ENCODE data around the gene MAGI2.
A peak's percentile ranks its signal among the peaks of the same experiment; 100 is the strongest.
"Not testable (repeated sequence)": the region's sequence is repeated elsewhere in the genome, so short reads cannot be mapped to it uniquely, and the experiment has no call there.

MAGI2 gene

DNA sequence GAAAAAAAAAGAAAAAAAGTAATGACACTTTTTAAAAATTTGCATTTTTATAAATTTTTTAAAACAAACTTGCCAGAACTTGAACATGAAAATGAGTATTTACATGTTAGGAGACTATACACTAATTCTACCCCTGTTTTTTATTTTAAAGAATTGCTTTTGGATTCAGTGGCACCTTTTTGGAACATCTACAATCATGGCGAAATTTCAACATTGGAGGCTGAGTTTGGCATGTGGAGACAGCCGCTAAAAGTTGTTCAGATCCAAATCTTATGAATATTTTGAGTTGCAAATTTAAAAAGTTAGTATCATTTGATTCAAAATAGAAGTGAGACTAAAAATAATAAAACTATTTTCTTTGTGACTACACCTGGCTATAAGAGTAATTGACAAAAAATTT, 804.2 kb downstream of the MAGI2 start:
- DNase-seq (ENCODE audit: low read depth, low spot score) = no peak

DNA sequence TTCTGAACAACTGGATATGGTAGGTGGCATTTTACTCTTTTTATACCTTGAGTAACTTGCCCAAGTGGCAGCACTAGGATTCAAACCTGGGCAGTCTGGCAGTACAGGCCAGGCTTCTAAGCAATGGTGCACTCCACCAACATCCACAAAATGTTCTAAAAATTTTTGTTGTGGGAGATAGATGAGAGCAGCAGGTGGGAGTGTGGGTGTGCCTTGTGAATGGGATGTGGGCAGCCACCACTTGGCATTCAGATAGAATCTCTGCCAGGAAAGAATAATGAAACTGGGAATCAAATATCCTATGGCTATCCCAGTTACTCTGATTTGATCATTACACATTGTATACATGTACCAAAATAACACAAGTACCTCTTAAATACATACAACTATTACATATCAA, 810.7 kb downstream of the MAGI2 start:
- DNase-seq (ENCODE audit: low read depth, low spot score) = no peak

DNA sequence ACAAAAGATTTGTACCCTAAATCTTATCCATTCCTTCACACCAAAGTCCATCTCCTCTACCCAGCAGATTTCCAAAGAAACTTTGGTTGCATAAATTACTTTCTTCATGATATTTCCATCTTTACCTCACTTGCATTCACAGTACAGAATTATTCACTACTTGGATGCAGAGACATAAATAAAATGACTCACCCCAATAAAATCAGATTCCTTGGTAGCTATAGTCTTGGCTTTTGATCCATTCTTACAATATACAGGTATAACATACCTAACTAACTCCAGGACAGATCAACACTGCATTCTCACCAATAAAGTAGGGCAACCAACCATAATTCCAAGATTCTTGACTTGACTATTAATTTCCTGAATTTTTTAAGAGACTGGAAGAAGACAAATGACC, 815.1 kb downstream of the MAGI2 start:
- no peak for DNase-seq (ENCODE audit: low read depth, low spot score)

DNA sequence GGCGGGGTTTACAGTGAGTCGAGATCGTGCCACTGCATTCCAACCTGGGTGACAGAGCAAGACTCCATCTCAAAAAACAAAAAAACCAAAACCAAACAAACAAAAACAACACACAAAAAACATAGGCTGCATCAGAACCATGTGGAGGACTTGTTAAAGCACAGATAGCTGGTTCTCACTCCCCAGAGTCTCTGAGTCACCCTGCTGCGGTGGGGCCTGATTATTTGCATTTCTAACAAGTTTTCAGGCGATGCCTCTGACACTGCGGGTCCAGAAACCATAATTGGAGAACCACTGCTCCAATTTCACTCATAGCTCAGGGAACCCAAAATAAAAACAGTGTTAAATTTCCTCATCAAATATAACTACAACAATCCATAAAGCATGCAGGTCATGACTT, 816.7 kb downstream of the MAGI2 start:
- no peak for DNase-seq (ENCODE audit: low read depth, low spot score)

DNA sequence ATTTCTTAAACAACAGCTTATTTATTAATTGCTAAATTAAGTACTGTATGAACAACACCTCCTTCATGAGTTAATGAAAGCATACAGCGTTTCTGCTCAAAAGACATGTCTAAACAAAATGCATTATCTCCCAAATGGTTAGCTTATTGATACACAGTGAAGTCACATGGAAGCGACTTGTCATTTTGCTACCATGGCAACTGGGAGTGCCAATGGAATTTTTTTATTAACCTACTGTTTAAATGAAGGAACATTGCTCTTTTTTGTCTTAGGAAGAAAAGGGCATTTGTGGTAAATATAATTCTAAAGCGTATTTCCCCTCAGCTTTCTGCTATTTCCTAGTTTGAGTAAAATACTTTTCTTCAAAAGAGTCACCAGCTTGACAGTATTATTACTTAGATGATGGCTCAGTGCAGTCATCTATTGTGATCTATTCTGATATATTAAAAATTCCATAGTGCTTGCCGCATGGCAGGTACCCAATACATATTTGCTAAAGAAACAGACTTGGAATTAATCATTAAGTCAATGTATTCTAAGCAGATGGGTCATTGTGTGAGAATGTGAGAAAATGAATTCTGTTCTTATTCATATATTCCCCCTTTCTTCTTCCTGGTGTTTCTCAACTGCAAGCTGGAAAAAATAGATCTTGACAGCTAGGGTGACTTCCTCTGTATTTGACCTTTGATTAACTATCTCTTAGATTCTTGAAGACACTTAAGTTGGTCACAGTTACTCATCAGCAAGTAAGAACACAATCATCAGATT, 818.3 kb downstream of the MAGI2 start:
- no peak for DNase-seq (ENCODE audit: low read depth, low spot score)

DNA sequence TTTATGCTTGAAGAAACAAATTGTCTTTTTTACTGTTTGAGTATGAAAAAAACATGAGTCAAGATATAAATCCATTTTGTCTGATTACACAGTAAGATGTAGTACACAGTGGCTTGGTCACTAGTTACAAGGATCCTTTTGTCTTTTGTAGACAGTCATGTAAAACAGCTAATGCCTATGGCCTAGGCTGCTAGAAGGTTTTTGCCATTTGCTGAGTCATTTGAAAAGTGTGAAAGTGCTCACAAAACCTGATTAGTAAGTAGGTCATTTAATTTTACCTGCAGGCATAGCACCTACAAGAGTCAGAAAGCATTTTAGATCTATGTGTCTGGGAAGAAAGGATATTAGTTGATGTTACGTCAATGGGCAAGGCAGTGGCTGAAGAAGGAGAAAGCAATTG, 819.4 kb downstream of the MAGI2 start:
- no peak for DNase-seq (ENCODE audit: low read depth, low spot score)

DNA sequence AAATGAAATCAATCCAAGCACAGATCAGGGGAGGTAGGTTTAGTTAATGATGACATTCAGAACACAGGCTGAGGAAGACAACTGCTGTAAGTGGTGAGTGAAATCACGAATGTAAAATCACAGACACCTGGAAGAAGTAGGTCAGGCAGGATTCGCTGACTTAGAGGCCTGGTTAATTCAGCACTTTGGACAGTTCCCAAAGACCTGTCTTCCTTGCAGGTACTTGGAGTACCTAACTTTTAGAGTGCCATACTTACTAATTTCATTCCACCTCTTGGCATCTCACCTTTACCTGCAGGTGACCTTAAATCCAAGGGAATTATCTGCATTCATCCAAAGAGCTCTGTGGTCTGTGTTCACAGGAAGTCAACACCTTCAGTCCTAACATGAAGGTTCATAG, 832.5 kb downstream of the MAGI2 start:
- peak; percentile 30 for DNase-seq (ENCODE audit: low read depth, low spot score)

DNA sequence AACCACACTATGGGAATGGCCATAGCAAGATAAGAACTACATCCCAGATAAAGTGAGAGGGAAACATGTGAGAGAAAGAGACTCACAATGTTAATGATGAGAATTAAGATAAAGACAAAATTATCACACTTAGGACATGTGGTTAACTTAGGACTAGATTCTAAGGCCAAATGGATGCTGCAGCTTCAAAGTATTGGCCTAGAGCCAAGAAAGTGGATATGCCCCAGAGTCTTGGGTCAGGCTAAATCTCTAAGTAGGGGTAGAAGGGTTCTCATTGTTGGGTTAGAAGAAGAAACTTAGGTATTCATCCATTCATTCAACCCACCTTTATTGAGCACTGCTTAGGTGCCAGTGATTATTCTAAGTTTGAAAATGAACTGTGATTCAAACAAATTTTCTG, 836.9 kb downstream of the MAGI2 start:
- no peak for DNase-seq (ENCODE audit: low read depth, low spot score)

DNA sequence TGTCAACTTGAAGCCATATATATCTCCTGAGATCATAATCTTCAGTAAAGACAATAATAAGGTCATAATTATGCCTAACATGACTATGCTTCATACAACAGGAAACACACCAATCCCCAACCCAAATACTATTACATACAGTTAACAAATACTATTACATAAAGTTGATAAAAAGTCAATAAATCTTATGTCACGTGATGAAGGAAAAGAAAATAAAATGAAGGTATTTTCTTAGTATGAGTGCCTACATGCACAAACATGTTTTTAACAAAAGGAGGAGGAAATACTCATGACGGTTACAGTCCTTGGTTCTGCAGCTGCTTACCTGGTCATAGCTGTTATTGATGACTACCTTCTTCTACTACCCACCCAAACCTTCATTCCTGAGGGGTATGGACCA, 844.2 kb downstream of the MAGI2 start:
- no peak for DNase-seq (ENCODE audit: low read depth, low spot score)

DNA sequence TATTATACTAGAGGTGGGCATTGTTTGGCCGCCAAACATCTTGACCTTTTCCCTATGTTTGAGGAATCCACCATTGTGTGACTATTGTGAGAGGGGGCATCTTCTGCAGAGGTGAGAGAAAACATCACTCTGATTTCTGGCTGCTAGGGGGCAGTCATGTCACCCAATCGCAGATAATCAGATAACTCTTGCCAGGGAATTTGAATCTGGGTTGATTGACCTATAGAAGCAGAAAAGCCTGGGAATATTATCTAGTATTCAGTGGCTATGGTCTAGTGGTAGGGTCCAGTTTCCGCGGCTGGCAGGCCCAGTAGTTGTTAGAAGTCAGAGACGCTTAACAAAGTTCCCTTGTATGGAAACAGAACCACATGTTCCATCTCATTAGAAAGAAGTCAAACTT, 846.4 kb downstream of the MAGI2 start:
- DNase-seq (ENCODE audit: low read depth, low spot score) = peak; percentile 45

DNA sequence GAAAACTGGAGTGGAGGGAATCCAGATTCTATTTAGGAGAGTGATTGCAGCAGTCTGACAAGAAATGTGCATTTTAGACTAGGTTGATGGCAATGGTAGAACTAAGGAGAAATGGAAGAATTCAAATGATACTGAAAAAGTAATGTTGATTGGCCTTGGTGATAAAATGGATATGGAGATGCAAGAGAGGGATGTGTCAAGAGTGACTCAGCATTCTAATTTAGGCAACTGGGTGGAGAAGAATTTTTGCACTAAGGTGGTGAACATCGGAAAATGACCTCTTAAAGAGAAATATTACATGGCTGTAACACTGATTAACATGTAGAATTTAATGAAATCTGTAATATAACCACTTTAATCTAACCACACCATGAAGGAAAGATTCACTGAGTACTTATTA, 848.3 kb downstream of the MAGI2 start:
- no peak for DNase-seq (ENCODE audit: low read depth, low spot score)

DNA sequence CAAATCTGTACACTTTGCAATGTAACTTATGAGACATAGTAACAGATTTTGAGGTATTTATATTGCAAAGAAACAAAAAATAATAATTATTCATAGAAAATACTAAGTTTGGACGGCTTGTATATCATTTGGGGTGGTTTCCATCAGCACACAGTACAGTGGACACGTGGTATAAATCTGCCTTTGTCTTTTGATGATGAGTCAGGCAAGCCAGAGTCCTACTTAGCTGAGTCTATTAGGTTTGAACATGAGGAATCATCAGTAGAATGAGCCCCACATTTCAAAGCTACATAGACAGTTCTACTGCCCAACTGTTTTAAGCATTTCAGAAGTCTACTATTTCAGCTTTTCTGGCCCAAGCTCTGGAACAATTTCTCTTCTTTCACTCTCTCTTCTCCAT, 851.7 kb downstream of the MAGI2 start:
- no peak for DNase-seq (ENCODE audit: low read depth, low spot score)

DNA sequence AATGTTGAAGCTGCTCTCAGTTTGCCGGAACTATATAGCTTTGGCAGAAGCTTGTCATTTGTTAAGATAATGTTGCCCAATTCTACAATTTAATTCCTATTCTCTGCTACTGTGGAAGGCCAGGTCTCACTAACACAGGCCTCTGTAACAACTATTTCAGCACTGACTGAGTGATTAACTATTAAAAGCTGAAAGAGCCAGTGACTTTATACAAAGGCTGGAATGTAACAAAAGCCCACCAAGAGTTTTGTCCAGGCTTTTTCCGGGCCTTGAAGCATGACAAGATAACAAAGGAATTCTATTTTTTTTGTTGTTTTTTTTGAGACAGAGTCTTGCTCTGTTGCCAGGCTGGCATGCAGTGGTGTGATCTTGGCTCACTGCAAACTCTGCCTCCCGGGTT, 859.3 kb downstream of the MAGI2 start:
- DNase-seq (ENCODE audit: low read depth, low spot score) = no peak

DNA sequence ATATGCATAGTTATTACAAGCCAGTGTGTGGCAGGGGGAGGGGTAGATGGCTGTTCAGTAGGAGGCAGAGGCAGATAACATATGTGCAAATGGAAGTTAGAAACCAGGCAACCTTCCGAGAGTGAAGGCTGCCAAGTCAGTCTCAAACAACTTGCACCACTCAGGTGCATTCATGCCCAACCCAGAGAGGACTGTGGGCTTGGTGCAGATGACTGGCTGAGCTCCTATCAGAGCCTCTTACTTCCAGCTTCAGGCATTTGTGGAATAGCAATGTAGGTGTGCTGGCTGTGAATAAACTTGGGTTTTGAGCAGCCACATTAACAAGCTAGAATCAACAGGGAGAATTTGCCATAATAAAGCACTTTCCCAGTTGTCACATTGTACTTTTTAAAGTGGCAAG, 865.1 kb downstream of the MAGI2 start:
- no peak for DNase-seq (ENCODE audit: low read depth, low spot score)

DNA sequence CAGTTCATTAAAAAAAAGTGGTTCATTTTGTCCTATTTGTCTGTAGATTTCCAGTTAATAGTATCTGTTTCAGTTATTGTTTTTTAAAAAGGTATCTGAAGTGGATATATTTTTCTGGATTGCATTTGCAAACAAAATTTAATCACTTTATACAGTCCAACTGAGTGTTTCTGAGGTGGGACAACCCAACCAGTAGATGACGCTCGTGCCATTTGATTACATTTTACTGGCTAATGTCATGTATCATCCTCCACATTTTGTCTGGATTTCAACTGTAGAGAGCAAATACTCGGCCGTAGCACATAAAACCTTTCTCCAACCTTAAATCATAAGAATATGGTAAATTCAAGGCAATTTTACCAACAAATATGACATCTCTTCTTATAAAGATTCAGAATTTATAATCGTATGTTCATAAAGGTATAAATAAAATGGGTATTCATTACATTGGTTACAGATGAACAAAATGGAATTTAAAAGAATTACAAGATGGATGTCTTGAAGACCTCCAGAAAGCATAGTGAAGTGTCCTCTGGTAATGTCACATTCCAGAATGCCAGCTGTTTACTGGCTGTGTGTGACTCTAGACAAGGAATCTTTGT, 865.9 kb downstream of the MAGI2 start:
- DNase-seq (ENCODE audit: low read depth, low spot score) = no peak

DNA sequence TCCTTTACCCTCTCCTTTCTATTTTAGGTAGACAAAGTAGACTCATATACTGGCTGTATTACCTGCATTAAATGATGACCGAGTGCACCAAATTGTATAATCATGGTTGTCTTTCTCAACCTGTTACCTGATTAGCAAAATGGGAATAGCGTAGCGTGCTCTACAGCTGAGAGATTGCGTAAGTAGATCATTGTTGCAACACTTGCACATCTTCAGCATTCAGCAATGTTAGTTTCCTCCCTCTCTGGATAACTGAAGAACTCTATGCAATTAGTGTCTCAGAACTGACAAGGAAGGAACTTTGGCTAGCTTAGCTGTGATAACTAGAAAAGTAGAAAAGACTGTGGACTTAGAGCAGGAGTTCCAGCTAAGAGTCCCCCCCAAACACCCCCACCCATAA, 867.5 kb downstream of the MAGI2 start:
- no peak for DNase-seq (ENCODE audit: low read depth, low spot score)

DNA sequence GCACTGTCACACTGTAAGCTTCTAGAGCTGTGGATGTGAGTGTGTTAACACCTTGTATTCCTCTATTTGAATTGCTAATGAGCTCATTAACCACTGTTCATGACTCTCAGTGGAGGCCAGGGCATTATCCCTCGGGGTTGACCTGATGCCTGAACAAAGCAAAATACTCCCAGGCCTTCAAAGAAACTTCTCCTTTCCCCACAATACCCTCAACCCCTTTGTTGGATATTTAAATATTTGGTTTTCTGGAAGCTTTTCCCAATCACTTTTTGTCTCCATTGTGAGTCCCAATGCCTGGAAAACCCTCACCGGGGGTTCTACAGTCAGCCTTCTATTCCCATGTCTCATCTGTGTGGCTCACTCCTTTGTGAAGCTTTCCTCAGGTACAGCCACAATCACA, 874.8 kb downstream of the MAGI2 start:
- DNase-seq (ENCODE audit: low read depth, low spot score) = peak; percentile 90

DNA sequence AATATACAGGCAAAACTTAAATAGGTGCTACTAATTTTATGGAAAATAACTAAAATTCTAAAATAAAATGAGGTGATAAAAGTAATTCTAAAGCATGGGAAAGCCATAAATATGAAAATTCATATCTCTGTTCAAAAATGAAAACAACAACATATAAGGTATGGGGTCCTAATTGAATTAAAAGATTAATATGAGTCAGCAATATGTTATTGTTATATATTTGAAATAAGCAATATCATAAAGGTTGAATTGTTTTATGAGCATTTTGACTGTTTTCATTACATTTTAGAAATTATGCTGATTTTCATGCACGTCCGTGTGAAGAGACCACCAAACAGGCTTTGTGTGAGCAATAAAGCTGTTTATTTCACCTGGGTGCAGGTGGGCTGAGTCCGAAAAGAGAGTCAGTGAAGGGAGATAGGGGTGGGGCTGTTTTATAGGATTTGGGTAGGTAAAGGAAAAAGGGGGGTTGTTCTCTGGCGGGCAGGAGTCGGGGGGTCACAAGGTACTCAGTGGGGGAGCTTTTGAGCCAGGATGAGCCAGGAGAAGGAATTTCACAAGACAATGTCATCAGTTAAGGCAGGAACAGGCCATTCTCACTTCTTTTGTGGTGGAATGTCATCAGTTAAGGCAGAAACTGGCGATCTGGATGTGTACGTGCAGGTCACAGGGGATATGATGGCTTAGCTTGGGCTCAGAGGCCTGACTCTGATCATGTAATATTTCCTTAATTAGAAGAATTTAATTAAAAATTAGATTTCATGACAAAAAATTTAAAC, 876.1 kb downstream of the MAGI2 start:
- not testable (repeated sequence) for DNase-seq (ENCODE audit: low read depth, low spot score)

DNA sequence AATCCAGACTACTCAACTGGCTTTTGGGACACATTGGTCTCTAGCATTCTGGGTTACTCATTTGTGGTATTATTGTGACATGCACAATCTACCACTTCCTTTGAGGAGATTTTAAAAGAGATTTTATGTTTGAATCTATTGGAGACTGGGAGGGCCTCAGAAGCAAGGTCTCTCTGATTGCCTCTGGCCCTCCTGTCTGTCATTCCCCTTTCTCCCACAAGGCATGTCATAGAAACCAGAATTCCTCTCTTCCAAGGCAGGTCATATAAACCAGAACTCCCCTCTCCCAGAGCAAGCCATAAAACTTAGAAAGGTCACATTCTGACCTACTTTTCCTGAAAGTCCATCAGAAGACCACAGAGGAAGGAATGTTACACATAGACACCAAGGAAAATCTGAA, 877.2 kb downstream of the MAGI2 start:
- no peak for DNase-seq (ENCODE audit: low read depth, low spot score)

DNA sequence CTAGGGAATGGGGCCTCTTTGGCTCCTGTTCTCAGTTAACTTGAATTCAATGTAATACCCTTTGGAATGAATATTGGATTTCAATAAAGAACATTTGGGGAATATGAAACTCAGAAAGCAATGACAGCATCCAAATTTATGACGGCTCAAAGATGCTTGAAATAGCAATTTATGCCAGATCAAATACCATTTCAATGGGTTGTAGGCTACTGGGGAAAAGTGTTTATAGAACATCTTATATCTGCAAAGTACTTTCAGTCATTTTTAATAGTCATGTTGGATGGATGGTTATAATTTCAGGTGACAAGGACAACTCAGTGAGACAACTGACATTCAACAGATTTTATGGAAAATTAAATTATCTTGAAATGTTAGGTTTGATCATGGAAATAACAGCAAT, 882.2 kb downstream of the MAGI2 start:
- DNase-seq (ENCODE audit: low read depth, low spot score) = no peak

DNA sequence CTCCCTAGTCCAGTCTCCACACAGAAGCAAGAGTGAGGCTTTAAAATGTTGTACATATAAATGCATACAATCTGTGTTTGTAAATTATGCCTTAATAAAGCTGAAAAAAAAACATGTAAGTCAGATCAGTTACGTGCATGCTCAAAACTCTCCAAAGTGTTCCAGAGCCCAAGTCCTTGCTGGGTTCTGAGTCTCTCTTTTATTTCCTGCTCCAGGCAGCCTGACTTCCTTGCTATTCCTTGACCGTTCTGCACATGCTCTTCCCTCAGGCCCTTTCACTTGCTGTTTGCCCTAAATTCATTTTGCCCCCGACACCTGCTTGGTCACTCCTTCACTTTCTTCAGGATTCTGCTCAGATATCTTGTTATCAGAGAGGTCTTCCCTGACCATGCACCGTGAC, 884.8 kb downstream of the MAGI2 start:
- no peak for DNase-seq (ENCODE audit: low read depth, low spot score)

DNA sequence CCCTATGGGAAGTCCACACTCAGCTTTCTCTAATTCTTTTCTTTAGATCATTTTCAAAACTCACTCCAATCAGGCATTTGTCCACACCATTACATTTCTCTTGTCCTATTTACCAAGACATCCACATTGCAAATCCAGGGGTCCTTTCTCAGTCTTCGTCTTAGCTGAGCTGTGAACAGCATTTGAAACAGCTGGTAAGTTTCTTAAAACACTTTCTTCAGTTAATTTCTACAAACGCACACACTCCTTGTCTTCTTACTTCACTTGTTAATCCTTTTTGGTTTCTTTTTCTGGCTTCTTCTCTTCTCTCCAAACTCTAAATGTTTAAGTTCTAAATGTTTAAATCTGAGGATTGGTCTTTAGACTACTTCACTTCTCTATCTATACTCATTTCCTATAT, 885.6 kb downstream of the MAGI2 start:
- no peak for DNase-seq (ENCODE audit: low read depth, low spot score)

DNA sequence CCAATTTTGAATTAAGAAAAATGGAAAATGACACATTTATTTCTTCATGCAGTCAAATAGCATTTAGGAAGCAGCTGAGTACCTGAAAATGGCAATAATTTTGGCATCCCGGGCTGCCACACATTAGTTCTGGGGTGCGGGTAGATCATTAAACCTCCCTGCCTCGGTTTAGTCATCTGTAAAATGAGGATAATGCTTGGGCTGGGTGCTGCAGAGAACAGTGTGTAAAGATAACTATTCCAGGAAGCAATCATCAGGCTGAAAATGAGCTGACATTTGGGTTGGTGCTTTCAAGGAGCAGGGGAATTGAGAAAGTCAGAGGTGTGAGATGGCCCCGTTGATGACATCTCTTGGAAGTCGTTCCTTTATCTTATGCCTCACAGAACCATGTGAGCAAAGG, 887.7 kb downstream of the MAGI2 start:
- no peak for DNase-seq (ENCODE audit: low read depth, low spot score)
